Forelimb muscle (tissue), 1 donor: ENCODE data around the gene NUDT14. TPM values are rescaled to one million over a fixed set of nuclear protein-coding genes. Genes with fewer than 3 reads are reported as not detected.

ENCODE experiments used
- DNase-seq: peaks from one replicate; pipeline ENCODE4 v3.0.0-alpha.2; 2013; ENCODE audit warnings: low read depth
- polyA plus RNA-seq: library from polyadenylated mRNA; unstranded; fragments of 120-200 nt; gene quantifications from one replicate; pipeline ENCODE4 v1.2.1, GENCODE V29; 2013; ENCODE audit not compliant: insufficient read length

The NUDT14 gene
- polyA plus RNA-seq, 1 donor = 12.2 TPM

GRCh38 chr14:105212541-105213300, 31.6 kb upstream of the NUDT14 start:
- DNase-seq = no peak

- no peak for DNase-seq
These were observed 30.6 kb upstream of the NUDT14 start for GRCh38 chr14:105211758-105212089.

GRCh38 chr14:105211086-105211757, 30.1 kb upstream of the NUDT14 start:
- DNase-seq = no peak

GRCh38 chr14:105210266-105211025, 29.3 kb upstream of the NUDT14 start:
- DNase-seq = no peak

GRCh38 chr14:105209646-105210045, 28.5 kb upstream of the NUDT14 start:
- no peak for DNase-seq

- no peak for DNase-seq
These were observed 28.0 kb upstream of the NUDT14 start for GRCh38 chr14:105209091-105209490.

- DNase-seq = no peak
These were observed 27.6 kb upstream of the NUDT14 start for GRCh38 chr14:105208738-105209075.

- DNase-seq = no peak
These were observed 27.1 kb upstream of the NUDT14 start for GRCh38 chr14:105207996-105208737.

GRCh38 chr14:105207460-105207901, 26.4 kb upstream of the NUDT14 start:
- DNase-seq = no peak

- no peak for DNase-seq
These were observed 25.8 kb upstream of the NUDT14 start for GRCh38 chr14:105206873-105207272.

GRCh38 chr14:105205673-105206208, 24.6 kb upstream of the NUDT14 start:
- DNase-seq = no peak

GRCh38 chr14:105204931-105205672, 24.0 kb upstream of the NUDT14 start:
- no peak for DNase-seq

- DNase-seq = no peak
These were observed 23.3 kb upstream of the NUDT14 start for GRCh38 chr14:105204206-105204930.

- DNase-seq = no peak
These were observed 22.6 kb upstream of the NUDT14 start for GRCh38 chr14:105203701-105204100.

- no peak for DNase-seq
These were observed 22.0 kb upstream of the NUDT14 start for GRCh38 chr14:105203057-105203531.

GRCh38 chr14:105201925-105202513, 20.9 kb upstream of the NUDT14 start:
- no peak for DNase-seq

- no peak for DNase-seq
These were observed 20.2 kb upstream of the NUDT14 start for GRCh38 chr14:105201156-105201924.

GRCh38 chr14:105200641-105201040, 19.5 kb upstream of the NUDT14 start:
- DNase-seq = no peak

- DNase-seq = no peak
These were observed 19.0 kb upstream of the NUDT14 start for GRCh38 chr14:105200074-105200473.
